ENCODE data around the gene DUSP21.
A peak's percentile ranks its signal among the peaks of the same experiment; 100 is the strongest.
"Not testable (repeated sequence)": the region's sequence is repeated elsewhere in the genome, so short reads cannot be mapped to it uniquely, and the experiment has no call there.

DUSP21 gene

GRCh38 chrX:44843753-44844152 is at the start of gene DUSP21:
Gene DUSP21, plus strand, starts transcription at chrX:44844021. Its CDS starts 112 bp downstream, at chrX:44844133.
- no peak for DNase-seq

- DNase-seq: no peak
Measured at GRCh38 chrX:44795945-44796450, 47.8 kb upstream of the DUSP21 start.

GRCh38 chrX:44802613-44803012 is 41.2 kb upstream of the DUSP21 start:
- no peak for DNase-seq

GRCh38 chrX:44815681-44816080 is 28.1 kb upstream of the DUSP21 start:
- DNase-seq: no peak

GRCh38 chrX:44816367-44816766 is 27.5 kb upstream of the DUSP21 start:
- no peak for DNase-seq

GRCh38 chrX:44817029-44817428 is 26.8 kb upstream of the DUSP21 start:
- DNase-seq: no peak

- no peak for DNase-seq
Measured at GRCh38 chrX:44822601-44823000, 21.2 kb upstream of the DUSP21 start.

- DNase-seq: not testable (repeated sequence)
Measured at GRCh38 chrX:44823193-44823592, 20.6 kb upstream of the DUSP21 start.

GRCh38 chrX:44828008-44828605 is 15.7 kb upstream of the DUSP21 start:
- no peak for DNase-seq

- DNase-seq: no peak
Measured at GRCh38 chrX:44829832-44830231, 14.0 kb upstream of the DUSP21 start.

GRCh38 chrX:44842550-44843317 is 1.1 kb upstream of the DUSP21 start:
- no peak for DNase-seq

GRCh38 chrX:44843318-44843702 is 511 bp upstream of the DUSP21 start:
- no peak for DNase-seq

- no peak for DNase-seq
Measured at GRCh38 chrX:44844204-44844603, 383 bp downstream of the DUSP21 start.

GRCh38 chrX:44850891-44851290 is 7.1 kb downstream of the DUSP21 start:
- not testable (repeated sequence) for DNase-seq

GRCh38 chrX:44871114-44871645 is 27.4 kb downstream of the DUSP21 start:
- DNase-seq: no peak

- DNase-seq: peak in 1 of 2 donors; percentile 61
Measured at GRCh38 chrX:44871931-44872820, 28.4 kb downstream of the DUSP21 start.

GRCh38 chrX:44872821-44873414 is 29.1 kb downstream of the DUSP21 start, which contains the start of gene KDM6A:
Gene KDM6A, plus strand, starts transcription at chrX:44873188. Its CDS starts 364 bp downstream, at chrX:44873552.
- peak; percentile 96 to 100 for DNase-seq

- peak; percentile 45 to 57 for DNase-seq
Measured at GRCh38 chrX:44873415-44874276, 29.8 kb downstream of the DUSP21 start.

GRCh38 chrX:44874420-44875184 is 30.8 kb downstream of the DUSP21 start:
- peak; percentile 45 to 49 for DNase-seq

- no peak for DNase-seq
Measured at GRCh38 chrX:44875185-44875489, 31.3 kb downstream of the DUSP21 start.

GRCh38 chrX:44876086-44876485 is 32.3 kb downstream of the DUSP21 start:
- DNase-seq: no peak

Measured in CD4-positive, alpha-beta T cell treated with Interleukin-1 beta for 1 hour (primary cell).